Gastrocnemius medialis (tissue), 4 donors: ENCODE measurements around the gene EPB41L5. TPM values are rescaled to one million over a fixed set of nuclear protein-coding genes. Genes with fewer than 3 reads are reported as not detected.

Source experiments
- ATAC-seq, 2 donors: fragments of 150-250 bp; one replicate each; pipeline ENCODE4 v1.9.1; 2016
- DNase-seq, 2 donors: peaks; one replicate each; pipeline ENCODE4 v3.0.0-alpha.2; 2019
- H3K27ac ChIP-seq, 4 donors: fragments of 200-600 bp; sonication (generic); 1 replicate in 1 of 4; 2 replicates in 3 of 4; pipeline ENCODE4 v1.5.1; 2016 to 2018; ENCODE audit warnings: mild to moderate bottlenecking in 2 of 4, moderate library complexity in 1 of 4
- H3K27me3 ChIP-seq, 3 donors: fragments of 200-600 bp; sonication (generic) in 2 of 3; 1 replicate in 1 of 3; 2 replicates in 2 of 3; pipeline versions ENCODE4 v1.5.1 to v1.6.0; 2016 to 2019; ENCODE audit warnings: mild to moderate bottlenecking in 1 of 3, moderate library complexity in 1 of 3
- H3K36me3 ChIP-seq, 2 donors: fragments of 200-600 bp; sonication (generic) in 1 of 2; one replicate each; pipeline ENCODE4 v1.5.1; 2017 to 2018
- H3K4me1 ChIP-seq, 2 donors: fragments of 200-600 bp; sonication (generic) in 1 of 2; one replicate each; pipeline ENCODE4 v1.5.1; 2016 to 2017; ENCODE audit warnings: mild to moderate bottlenecking in 2 of 2
- H3K4me3 ChIP-seq, 4 donors: fragments of 200-600 bp; sonication (generic) in 3 of 4; 1 replicate in 1 of 4; 2 replicates in 3 of 4; pipeline ENCODE4 v1.5.1; 2016 to 2019; ENCODE audit warnings: mild to moderate bottlenecking in 2 of 4
- H3K9me3 ChIP-seq, 3 donors: fragments of 200-600 bp; sonication (generic) in 2 of 3; 1 replicate in 1 of 3; 2 replicates in 2 of 3; pipeline ENCODE4 v1.5.1; 2016 to 2019
- POLR2A ChIP-seq, 2 donors: fragments of 450-650 bp; IDR thresholded peaks; one replicate each; pipeline ENCODE4 v1.6.1; 2017; ENCODE audit warnings: antibody characterized with exemption in 2 of 2, mild to moderate bottlenecking in 2 of 2, moderate library complexity in 2 of 2
- in situ Hi-C, 4 donors: fragments of 200-750 bp; cut with MboI; loops; one replicate each; pipeline versions ENCODE4 v1.15.0 to v1.8.0; 2017; ENCODE audit warnings: low sequenced_read_pairs in 4 of 4
- intact Hi-C: fragments of 100-400 bp; cut with DNase I; formaldehyde crosslinking; loops from one replicate; pipeline ENCODE4 v1.15.1; 2023; ENCODE audit warnings: low total_unique reads
- total RNA-seq, 4 donors: library from RNA; depleted of rRNA; stranded (reverse); fragments of >200 nt; gene quantifications; one replicate each; pipeline versions ENCODE4 v1.1.0 to v1.2.3, GENCODE V29; 2016
- TF ChIP-seq, protein P1 (sequence below), 5 experiments: fragments of 450-650 bp in 3 of 5; fragments of 200-600 bp in 2 of 5; sonication (generic) in 2 of 5; IDR thresholded peaks in 4 of 5; conservative IDR thresholded peaks in 1 of 5; 1 replicate in 4 of 5; 2 replicates in 1 of 5; pipeline ENCODE4 v1.5.1; 2016 to 2019; ENCODE audit warnings: antibody characterized with exemption in 5 of 5, mild to moderate bottlenecking in 3 of 5, moderate library complexity in 3 of 5

Gene EPB41L5
- total RNA-seq, 4 donors from 2014 or later: 8.3 to 41.1 (median 12.7) TPM

DNA sequence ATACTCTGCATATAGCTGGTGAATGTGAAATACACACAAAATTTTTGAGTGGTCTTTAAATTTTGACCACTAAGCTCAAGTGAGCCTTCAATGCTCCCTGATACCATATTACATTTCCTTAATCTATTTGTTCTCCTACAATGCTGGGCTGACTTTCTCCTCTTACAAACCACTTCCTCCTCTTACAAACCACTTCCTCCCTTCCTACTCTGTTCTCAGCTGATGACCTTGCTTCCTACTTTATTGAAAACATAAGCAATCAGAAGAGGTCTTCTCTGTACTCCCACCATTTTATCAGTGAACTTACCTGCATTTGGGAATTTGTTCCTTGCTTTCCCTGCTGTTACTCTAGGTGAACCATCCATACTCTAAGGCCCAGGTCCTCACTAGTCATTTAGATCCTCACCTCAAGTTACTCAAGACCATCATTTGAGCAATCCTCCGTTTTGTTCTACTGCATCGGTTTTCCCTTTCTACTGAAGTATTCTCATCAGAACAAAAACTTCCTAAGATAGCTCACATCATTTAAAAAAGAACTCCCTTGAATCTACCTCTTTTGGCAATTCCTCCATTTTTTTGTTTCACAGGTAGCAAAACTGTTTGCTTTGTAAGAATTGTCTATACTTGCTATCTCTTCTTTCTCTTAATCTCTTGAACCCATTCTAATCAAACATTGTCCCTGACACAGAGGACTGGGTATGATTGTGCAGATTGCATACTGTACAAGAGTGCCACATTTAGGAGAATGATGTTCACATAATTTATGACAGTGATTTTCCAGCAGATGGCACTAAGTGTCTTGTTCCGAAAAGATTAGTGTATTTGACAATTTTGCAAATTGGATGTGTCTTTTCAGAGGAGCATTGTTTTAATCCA, 96.5 kb downstream of the EPB41L5 start:
- no peak for ATAC-seq
- no peak for DNase-seq

DNA sequence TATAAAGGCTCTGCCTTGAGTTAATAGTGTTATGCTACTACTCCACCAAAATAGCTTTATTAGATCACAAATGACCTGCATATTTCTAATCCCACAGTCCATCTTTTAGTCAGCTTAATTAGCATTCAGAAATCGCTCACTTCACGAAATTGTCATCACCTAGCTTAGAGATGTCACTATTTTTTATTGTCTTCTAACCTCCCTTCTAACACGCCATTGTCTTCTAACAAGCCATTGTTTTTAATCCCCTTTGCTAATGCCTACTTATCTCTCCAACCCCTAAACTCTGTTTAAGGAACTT, 97.1 kb downstream of the EPB41L5 start:
- H3K27ac ChIP-seq: no peak overlapping the region
- ATAC-seq: no peak
- peaks cover 0 to under 1% of the 10 kb centered on the region in 2 donors for H3K36me3 ChIP-seq
- no peaks in the 10 kb centered on the region for H3K27me3 ChIP-seq
- peaks cover 28 to 33% of the 10 kb centered on the region in 2 donors for H3K4me1 ChIP-seq
- no peak for DNase-seq
- TF ChIP-seq POLR2A (IDR thresholded peaks at IDR 0.05): no peak
- no peak overlapping the region for H3K4me3 ChIP-seq
- in situ Hi-C loops (loop anchor here in 1 of 4 donors (10.0 to 25.0 kb wide), 2 partner anchors 65 to 202 kb away; no protein-coding TSS in a partner anchor), intact Hi-C loops (no loop called here)
- no peaks in the 10 kb centered on the region for H3K9me3 ChIP-seq

More for the DNA sequence above, 96.5 kb downstream of the EPB41L5 start:
- Histone ChIP-seq H3K27me3 (no peaks in the 10 kb centered on the region), H3K4me1 (peaks cover 28 to 33% of the 10 kb centered on the region in 2 donors), H3K36me3 (peaks cover 0 to 4% of the 10 kb centered on the region in 2 donors), H3K9me3 (no peaks in the 10 kb centered on the region), H3K4me3 (no peak overlapping the region), H3K27ac (peak overlapping the region in 2 of 4 donors; percentile 7 to 78)
- intact Hi-C loops (loop anchor here (1.0 to 10.0 kb wide), 4 partner anchors 66 to 575 kb away; partner anchors contain the start of gene PTPN4), in situ Hi-C loops (loop anchor here in 1 of 4 donors (10.0 to 25.0 kb wide), 2 partner anchors 65 to 203 kb away; no protein-coding TSS in a partner anchor)
- TF ChIP-seq, protein P1, sequence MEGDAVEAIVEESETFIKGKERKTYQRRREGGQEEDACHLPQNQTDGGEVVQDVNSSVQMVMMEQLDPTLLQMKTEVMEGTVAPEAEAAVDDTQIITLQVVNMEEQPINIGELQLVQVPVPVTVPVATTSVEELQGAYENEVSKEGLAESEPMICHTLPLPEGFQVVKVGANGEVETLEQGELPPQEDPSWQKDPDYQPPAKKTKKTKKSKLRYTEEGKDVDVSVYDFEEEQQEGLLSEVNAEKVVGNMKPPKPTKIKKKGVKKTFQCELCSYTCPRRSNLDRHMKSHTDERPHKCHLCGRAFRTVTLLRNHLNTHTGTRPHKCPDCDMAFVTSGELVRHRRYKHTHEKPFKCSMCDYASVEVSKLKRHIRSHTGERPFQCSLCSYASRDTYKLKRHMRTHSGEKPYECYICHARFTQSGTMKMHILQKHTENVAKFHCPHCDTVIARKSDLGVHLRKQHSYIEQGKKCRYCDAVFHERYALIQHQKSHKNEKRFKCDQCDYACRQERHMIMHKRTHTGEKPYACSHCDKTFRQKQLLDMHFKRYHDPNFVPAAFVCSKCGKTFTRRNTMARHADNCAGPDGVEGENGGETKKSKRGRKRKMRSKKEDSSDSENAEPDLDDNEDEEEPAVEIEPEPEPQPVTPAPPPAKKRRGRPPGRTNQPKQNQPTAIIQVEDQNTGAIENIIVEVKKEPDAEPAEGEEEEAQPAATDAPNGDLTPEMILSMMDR (IDR thresholded peaks at IDR 0.05 in 4 of 5, conservative IDR thresholded peaks at IDR 0.05 in 1 of 5): peak in 4 of 5 experiments; percentile 31 to 45 (median 38)
- no peak for TF ChIP-seq POLR2A (IDR thresholded peaks at IDR 0.05)

DNA sequence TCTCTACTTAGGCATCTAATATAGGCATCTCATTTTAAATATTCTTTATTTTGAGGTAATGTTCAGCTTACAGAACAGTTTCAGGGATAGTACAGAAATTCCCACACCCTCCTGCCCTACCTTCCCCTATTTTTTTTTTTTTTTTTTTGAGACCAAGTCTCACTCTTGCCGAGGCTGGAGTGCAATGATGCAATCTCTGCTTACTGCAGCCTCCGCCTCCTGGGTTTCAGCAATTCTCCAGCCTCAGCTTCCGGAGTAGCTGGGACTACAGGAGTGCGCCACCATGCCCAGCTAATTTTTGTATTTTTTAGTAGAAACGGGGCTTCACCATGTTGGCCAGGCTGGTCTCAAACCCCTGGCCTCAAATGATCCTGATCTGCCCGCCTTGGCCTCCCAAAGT, 97.6 kb downstream of the EPB41L5 start:
- DNase-seq (no peak), ATAC-seq (no peak)
- in situ Hi-C loops: loop anchor here in 1 of 4 donors (10.0 to 25.0 kb wide), 2 partner anchors 64 to 202 kb away; no protein-coding TSS in a partner anchor
- H3K27ac ChIP-seq: no peak overlapping the region
- no peaks in the 10 kb centered on the region for H3K36me3 ChIP-seq
- H3K4me3 ChIP-seq: no peak overlapping the region
- H3K27me3 ChIP-seq: no peaks in the 10 kb centered on the region
- H3K9me3 ChIP-seq: no peaks in the 10 kb centered on the region
- H3K4me1 ChIP-seq: peaks cover 28 to 30% of the 10 kb centered on the region in 2 donors
- TF ChIP-seq, protein P1 (IDR thresholded peaks at IDR 0.05 in 4 of 5, conservative IDR thresholded peaks at IDR 0.05 in 1 of 5): no peak
- no peak for TF ChIP-seq POLR2A (IDR thresholded peaks at IDR 0.05)
- intact Hi-C loops: no loop called here

DNA sequence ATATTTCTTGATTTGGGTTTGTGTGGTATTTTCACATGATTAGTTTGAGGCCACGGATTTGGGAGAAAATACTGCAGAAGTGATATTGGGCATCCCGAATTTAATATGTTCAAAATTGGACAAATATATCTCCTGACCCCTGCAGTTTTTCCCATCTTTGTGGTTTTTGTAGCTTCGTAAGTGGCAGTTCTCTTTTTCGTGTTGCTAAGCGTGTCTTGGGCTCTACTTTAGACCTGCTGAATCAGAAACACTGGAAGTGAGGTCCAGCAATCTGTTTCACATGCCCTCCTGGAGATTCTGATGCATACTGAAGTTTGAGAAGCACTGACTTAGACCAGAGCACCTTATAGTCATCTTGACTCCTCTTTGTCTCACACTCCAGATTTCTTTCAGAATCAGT, 98.3 kb downstream of the EPB41L5 start:
- DNase-seq (no peak), ATAC-seq (no peak)
- intact Hi-C loops: no loop called here
- Histone ChIP-seq H3K4me1 (peaks cover 28% of the 10 kb centered on the region in 2 donors), H3K9me3 (no peaks in the 10 kb centered on the region), H3K27ac (no peak overlapping the region), H3K36me3 (no peaks in the 10 kb centered on the region), H3K27me3 (no peaks in the 10 kb centered on the region), H3K4me3 (no peak overlapping the region)
- in situ Hi-C loops: loop anchor here in 1 of 4 donors (10.0 to 25.0 kb wide), 2 partner anchors 64 to 201 kb away; no protein-coding TSS in a partner anchor
- no peak for TF ChIP-seq POLR2A (IDR thresholded peaks at IDR 0.05)
- TF ChIP-seq, protein P1 (IDR thresholded peaks at IDR 0.05 in 4 of 5, conservative IDR thresholded peaks at IDR 0.05 in 1 of 5): no peak

DNA sequence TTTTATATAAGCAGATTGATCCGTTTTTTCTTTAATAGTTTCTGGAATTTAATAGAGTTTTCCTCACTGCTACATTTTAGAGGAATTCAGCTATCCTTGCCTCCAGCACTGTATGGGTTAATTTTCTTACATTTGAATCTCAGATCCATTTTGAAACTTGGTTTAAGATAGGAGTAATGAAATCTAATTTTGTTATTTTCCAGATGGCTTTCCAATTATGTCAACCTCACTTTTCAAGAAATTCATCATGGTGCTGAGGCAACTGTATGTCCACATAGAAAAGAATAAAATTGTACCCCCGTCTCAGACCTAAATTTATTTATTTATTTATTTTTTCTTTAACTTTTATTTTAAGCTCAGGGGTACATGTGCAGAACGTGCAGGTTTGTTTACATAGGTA, 105.1 kb downstream of the EPB41L5 start:
- in situ Hi-C loops: loop anchor here in 1 of 4 donors (10.0 to 25.0 kb wide), 2 partner anchors 57 to 194 kb away; no protein-coding TSS in a partner anchor
- no peak for ATAC-seq
- Histone ChIP-seq H3K4me1 (no peaks in the 10 kb centered on the region), H3K4me3 (no peak overlapping the region), H3K36me3 (peaks cover 0 to 7% of the 10 kb centered on the region in 2 donors), H3K9me3 (no peaks in the 10 kb centered on the region), H3K27me3 (no peaks in the 10 kb centered on the region), H3K27ac (no peak overlapping the region)
- DNase-seq: no peak
- intact Hi-C loops: no loop called here
- TF ChIP-seq, protein P1 (IDR thresholded peaks at IDR 0.05 in 4 of 5, conservative IDR thresholded peaks at IDR 0.05 in 1 of 5): no peak
- TF ChIP-seq POLR2A (IDR thresholded peaks at IDR 0.05): no peak
